HG03354 (cell line): ENCODE results near the gene MYEOV.
A peak's percentile ranks its signal among the peaks of the same experiment; 100 is the strongest.

Source experiments
- ATAC-seq: cut with Tn5 transposase; IDR thresholded peaks from one replicate; pipeline ENCODE4 v1.9.1; 2021; ENCODE audit warnings: mild to moderate bottlenecking; ENCODE audit not compliant: unreplicated experiment, poor library complexity, severe bottlenecking

MYEOV gene

GRCh38 chr11:69333879-69334278 lies 39.9 kb downstream of the MYEOV start:
- no peak for ATAC-seq

GRCh38 chr11:69335007-69335780 lies 41.2 kb downstream of the MYEOV start:
- ATAC-seq = no peak

GRCh38 chr11:69335781-69336405 lies 41.9 kb downstream of the MYEOV start:
- no peak for ATAC-seq

GRCh38 chr11:69337211-69337721 lies 43.3 kb downstream of the MYEOV start:
- ATAC-seq = peak; percentile 60

- no peak for ATAC-seq
These were observed 45.2 kb downstream of the MYEOV start for GRCh38 chr11:69339041-69339733.

GRCh38 chr11:69339983-69340565 lies 46.1 kb downstream of the MYEOV start:
- ATAC-seq = no peak

- no peak for ATAC-seq
These were observed 48.8 kb downstream of the MYEOV start for GRCh38 chr11:69342588-69343330.

GRCh38 chr11:69343401-69344321 lies 49.7 kb downstream of the MYEOV start:
- no peak for ATAC-seq

- ATAC-seq = no peak
These were observed 50.7 kb downstream of the MYEOV start for GRCh38 chr11:69344570-69345145.
